Osteoblast (primary cell): ENCODE results near the gene SLIT3. TPM values are rescaled to one million over a fixed set of nuclear protein-coding genes. Genes with fewer than 3 reads are reported as not detected.

ENCODE experiments used
- DNase-seq: peaks from one replicate; pipeline ENCODE4 v3.0.0; 2011; ENCODE audit warnings: low spot score, mixed read lengths; ENCODE audit not compliant: insufficient read length; ENCODE audit errors: missing footprints
- H2AFZ ChIP-seq: 2 replicates; pipeline ENCODE4 v1.6.0; 2011; ENCODE audit warnings: mild to moderate bottlenecking, low read length
- H3K27ac ChIP-seq: 2 replicates; pipeline ENCODE4 v1.5.1; 2011; ENCODE audit warnings: mild to moderate bottlenecking, low read depth, low read length, moderate library complexity
- H3K27me3 ChIP-seq: 2 replicates; pipeline ENCODE4 v1.6.0; 2012; ENCODE audit warnings: mild to moderate bottlenecking, control low read depth, inconsistent platforms, low read length, moderate library complexity; ENCODE audit not compliant: insufficient read depth
- H3K36me3 ChIP-seq: 2 replicates; pipeline ENCODE4 v1.5.1; 2011; ENCODE audit warnings: mild to moderate bottlenecking, low read length, control low read depth, moderate library complexity; ENCODE audit not compliant: insufficient read depth
- H3K4me1 ChIP-seq: 2 replicates; pipeline ENCODE4 v1.5.1; 2011; ENCODE audit warnings: mild to moderate bottlenecking, low read length, control low read depth, moderate library complexity; ENCODE audit not compliant: insufficient read depth
- H3K4me2 ChIP-seq: 2 replicates; pipeline ENCODE4 v1.6.0; 2011; ENCODE audit warnings: mild to moderate bottlenecking, low read length; ENCODE audit not compliant: insufficient read depth
- H3K4me3 ChIP-seq: fragments of 200-600 bp; sonication (generic); 3 replicates; pipeline ENCODE4 v1.5.1; 2012; ENCODE audit warnings: mild to moderate bottlenecking, low read length, inconsistent platforms; ENCODE audit not compliant: insufficient read depth
- H3K79me2 ChIP-seq: 2 replicates; pipeline ENCODE4 v1.6.0; 2012; ENCODE audit warnings: mild to moderate bottlenecking, low read length, control low read depth, inconsistent platforms; ENCODE audit not compliant: insufficient read depth
- H3K9me3 ChIP-seq: 2 replicates; pipeline ENCODE4 v1.5.1; 2011; ENCODE audit warnings: low read depth, low read length, control low read depth
- H4K20me1 ChIP-seq: 2 replicates; pipeline ENCODE4 v1.6.0; 2012; ENCODE audit warnings: mild to moderate bottlenecking, low read length, control low read depth; ENCODE audit not compliant: insufficient read depth
- total RNA-seq: library from RNA; depleted of rRNA; stranded (reverse); fragments of >200 nt; gene quantifications from 2 replicates; pipeline ENCODE4 v1.2.3, GENCODE V29; 2012
- TF ChIP-seq, protein P1 (sequence below): IDR thresholded peaks from 2 replicates; pipeline ENCODE4 v1.5.1; 2011; ENCODE audit warnings: mild to moderate bottlenecking, low read depth, low read length, moderate library complexity; ENCODE audit errors: extremely low read depth

Gene SLIT3
- total RNA-seq, 1 donor = 37.6 TPM

DNA sequence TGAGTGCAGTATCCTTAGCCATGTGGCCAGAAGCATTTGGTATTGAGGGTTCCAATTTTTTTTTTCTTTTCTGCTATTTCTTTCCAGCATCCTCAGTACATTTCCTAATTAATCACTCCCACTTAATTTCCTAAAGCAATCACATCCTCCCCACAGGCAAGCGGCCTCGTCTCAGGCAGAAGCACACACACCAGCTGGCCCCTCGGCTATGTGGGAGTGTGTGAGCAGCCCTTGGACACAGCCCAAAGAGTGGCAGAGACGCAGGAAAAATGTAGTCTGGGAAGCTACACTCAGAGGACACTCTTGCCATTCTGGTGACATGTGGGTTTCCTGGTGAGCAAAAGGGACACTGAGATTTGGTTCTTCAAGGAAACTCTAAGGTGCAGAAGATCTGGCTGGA, 20.7 kb downstream of the SLIT3 start:
- no peak overlapping the region for H3K4me3 ChIP-seq
- H3K27me3 ChIP-seq = no peaks in the 10 kb centered on the region
- no peaks in the 10 kb centered on the region for H3K4me1 ChIP-seq
- no peaks in the 10 kb centered on the region for H3K79me2 ChIP-seq
- TF ChIP-seq, protein P1, sequence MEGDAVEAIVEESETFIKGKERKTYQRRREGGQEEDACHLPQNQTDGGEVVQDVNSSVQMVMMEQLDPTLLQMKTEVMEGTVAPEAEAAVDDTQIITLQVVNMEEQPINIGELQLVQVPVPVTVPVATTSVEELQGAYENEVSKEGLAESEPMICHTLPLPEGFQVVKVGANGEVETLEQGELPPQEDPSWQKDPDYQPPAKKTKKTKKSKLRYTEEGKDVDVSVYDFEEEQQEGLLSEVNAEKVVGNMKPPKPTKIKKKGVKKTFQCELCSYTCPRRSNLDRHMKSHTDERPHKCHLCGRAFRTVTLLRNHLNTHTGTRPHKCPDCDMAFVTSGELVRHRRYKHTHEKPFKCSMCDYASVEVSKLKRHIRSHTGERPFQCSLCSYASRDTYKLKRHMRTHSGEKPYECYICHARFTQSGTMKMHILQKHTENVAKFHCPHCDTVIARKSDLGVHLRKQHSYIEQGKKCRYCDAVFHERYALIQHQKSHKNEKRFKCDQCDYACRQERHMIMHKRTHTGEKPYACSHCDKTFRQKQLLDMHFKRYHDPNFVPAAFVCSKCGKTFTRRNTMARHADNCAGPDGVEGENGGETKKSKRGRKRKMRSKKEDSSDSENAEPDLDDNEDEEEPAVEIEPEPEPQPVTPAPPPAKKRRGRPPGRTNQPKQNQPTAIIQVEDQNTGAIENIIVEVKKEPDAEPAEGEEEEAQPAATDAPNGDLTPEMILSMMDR = no peak
- H3K27ac ChIP-seq = no peak overlapping the region
- H3K36me3 ChIP-seq = no peaks in the 10 kb centered on the region
- no peaks in the 10 kb centered on the region for H3K9me3 ChIP-seq
- DNase-seq = no peak
- H2AFZ ChIP-seq = no peak overlapping the region
- no peak overlapping the region for H3K4me2 ChIP-seq
- no peaks in the 10 kb centered on the region for H4K20me1 ChIP-seq

DNA sequence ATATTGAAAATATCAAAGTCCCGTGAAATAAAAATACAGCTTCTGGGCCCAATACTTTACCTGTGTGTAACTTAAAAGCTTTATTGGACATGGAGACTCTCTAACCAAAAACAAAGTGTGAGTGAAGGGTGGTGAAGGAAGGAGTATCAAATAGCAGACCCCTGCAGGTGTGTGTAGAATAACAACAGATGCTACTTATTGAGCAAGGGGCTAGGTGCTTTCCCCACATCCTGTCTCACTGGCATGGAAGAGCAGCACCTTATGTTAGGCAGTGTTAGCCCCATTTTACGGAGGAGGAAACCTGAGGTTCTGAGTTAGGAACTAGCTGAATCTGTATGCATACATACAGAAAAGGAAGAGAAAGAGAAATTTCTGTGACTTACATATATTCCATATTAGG, 21.8 kb downstream of the SLIT3 start:
- Histone ChIP-seq H3K4me2 (no peak overlapping the region), H3K4me1 (no peaks in the 10 kb centered on the region), H3K4me3 (no peak overlapping the region), H4K20me1 (peaks cover 3% of the 10 kb centered on the region), H3K79me2 (no peaks in the 10 kb centered on the region), H3K27ac (no peak overlapping the region), H3K27me3 (no peaks in the 10 kb centered on the region), H3K9me3 (no peaks in the 10 kb centered on the region), H2AFZ (no peak overlapping the region), H3K36me3 (no peaks in the 10 kb centered on the region)
- DNase-seq = no peak
- TF ChIP-seq, protein P1 = no peak

DNA sequence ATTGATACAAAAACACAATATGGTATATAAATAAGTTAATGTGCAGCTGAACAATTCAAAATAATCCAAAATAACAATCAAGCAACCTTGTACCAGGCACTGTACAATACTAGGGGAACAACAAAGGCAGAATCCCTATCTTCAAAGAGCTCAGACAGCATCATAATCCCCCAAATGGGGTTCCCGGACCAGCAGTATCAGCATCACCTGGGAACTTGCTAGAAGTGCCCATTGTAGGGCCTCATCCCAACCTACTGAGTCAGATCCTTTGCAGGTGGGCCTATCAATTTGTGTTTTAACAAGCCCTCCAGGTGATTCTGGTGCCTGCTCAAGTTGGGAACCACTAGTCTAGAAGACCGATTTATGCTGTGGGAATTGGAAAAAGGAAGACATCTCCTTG, 27.1 kb downstream of the SLIT3 start:
- H3K4me2 ChIP-seq = no peak overlapping the region
- no peak overlapping the region for H3K4me3 ChIP-seq
- no peaks in the 10 kb centered on the region for H3K9me3 ChIP-seq
- no peak overlapping the region for H3K27ac ChIP-seq
- no peaks in the 10 kb centered on the region for H3K27me3 ChIP-seq
- no peak overlapping the region for H2AFZ ChIP-seq
- H3K4me1 ChIP-seq = no peaks in the 10 kb centered on the region
- no peaks in the 10 kb centered on the region for H3K36me3 ChIP-seq
- no peak for DNase-seq
- H3K79me2 ChIP-seq = no peaks in the 10 kb centered on the region
- H4K20me1 ChIP-seq = peaks cover 3% of the 10 kb centered on the region
- TF ChIP-seq, protein P1 = no peak

DNA sequence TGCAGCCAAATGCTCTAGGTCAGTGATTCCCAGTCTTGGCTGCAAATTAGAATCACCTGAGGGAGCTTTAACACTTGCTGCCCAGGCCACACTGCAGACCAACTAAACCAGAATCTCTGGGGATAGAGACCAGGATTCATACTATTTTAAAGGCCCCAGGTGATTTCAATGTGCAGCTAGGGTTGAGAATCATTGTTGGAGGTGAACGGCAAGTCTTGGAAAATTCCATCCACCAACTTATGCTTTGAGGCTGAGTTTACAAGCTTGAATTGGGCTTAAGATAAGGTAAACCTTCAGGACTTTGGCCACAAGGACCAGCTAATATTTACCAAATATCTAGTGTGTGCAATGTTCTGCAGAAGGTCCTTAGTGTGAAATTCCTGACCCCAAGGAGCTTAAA, 27.5 kb downstream of the SLIT3 start:
- no peaks in the 10 kb centered on the region for H3K79me2 ChIP-seq
- no peak overlapping the region for H3K27ac ChIP-seq
- TF ChIP-seq, protein P1 = no peak
- peaks cover 3% of the 10 kb centered on the region for H4K20me1 ChIP-seq
- no peak for DNase-seq
- no peaks in the 10 kb centered on the region for H3K4me1 ChIP-seq
- H3K4me3 ChIP-seq = no peak overlapping the region
- H2AFZ ChIP-seq = no peak overlapping the region
- no peaks in the 10 kb centered on the region for H3K27me3 ChIP-seq
- H3K4me2 ChIP-seq = no peak overlapping the region
- no peaks in the 10 kb centered on the region for H3K9me3 ChIP-seq
- no peaks in the 10 kb centered on the region for H3K36me3 ChIP-seq
